HG03432 (cell line): Measurements from ENCODE around the gene UGT1A4.

ENCODE experiments used
- ATAC-seq: cut with Tn5 transposase; IDR thresholded peaks from one replicate; pipeline ENCODE4 v1.9.1; 2021; ENCODE audit warnings: mild to moderate bottlenecking, moderate library complexity; ENCODE audit not compliant: unreplicated experiment

The UGT1A4 gene

DNA sequence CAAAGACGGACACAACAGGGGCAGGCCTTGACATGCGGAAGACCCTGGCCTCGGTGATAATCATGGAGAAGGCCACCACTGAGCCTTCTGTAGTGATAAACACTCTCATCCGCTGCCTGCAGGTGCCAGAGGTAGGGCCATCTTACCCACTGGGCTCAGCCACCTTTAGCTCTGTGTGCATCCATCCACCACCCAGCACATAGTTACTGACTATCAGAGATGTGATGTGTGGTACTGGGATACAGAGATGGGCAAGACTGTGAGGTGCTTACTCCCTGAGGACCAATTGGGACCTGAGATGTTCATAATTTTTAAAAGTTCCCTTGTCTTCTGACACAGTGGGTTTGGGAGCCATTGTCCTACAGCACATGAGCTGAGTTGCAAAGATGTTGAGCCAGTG is 61.2 kb downstream of the UGT1A4 start:
- no peak for ATAC-seq

DNA sequence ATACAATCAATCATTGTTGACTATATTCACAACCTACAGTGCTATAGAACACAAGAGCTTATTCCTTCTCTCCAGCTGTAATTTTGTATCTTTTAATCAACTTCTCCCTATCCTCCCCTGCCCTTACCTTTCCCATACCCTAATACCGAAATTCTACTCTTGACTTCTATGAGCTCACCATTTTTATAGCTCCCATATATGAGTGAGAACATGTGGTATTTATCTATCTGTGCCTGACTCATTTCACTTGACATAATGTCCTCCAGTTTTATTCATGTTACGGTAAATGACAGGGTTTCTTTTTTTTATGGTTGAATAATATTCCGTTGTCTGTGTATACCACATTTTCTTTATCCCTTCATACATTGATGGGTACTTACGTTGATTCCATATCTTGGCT is 62.2 kb downstream of the UGT1A4 start:
- ATAC-seq = no peak

DNA sequence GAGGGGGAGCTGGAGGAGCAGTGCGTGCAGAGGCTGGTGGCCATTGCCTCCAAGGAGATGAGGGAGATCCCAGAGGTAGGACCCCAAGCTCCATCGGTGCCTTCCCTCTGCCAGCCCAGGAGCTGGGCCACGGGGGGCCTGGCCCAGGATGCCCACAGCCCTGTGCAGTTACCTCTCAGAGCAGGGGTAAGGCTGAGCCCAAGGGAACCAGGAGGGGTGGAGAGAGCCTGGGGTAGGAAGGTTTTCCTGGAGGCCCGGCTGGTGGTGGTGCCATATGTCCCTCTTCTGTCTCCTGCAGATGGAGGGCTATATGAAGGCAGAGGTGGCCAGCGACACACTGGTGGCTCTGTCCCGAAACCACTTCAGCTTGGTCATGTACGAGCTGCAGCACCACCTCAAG is 71.0 kb downstream of the UGT1A4 start:
- no peak for ATAC-seq

DNA sequence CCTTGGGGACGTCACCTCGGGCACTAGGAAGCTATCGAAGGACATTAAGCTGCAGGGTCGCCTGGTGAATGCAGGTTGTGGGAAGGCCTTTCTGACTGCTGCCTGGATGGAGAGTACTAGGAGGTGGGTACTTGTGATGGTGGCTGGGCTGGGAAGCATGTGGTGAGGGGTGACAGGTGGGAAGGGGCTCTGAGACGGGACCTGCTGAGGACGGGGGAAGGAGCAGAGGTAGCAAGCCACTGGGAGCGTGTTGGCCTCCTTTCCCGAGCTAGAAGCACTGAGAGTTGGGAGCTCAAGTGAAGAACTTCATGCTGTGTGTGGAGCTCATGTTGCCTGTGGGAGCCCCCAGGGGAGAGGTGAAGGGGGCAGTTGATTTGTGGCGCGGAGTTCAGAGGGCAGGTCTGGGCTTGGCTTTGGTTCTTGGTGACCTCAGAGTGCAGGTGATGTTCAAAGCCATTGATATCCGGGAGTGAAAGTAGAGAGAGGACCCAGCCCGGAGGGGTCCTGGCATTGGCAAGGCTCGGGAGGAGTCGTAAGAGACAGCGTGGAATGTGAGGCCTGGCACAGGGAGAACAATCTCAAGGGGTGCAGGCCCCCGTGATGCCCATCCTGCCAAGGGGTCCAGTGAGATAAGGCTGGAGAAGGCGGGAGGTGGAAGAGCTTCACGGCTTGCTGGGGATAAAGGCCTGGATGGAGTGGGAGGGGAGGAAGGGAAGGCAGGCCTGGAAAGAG is 72.8 kb downstream of the UGT1A4 start:
- ATAC-seq = no peak

DNA sequence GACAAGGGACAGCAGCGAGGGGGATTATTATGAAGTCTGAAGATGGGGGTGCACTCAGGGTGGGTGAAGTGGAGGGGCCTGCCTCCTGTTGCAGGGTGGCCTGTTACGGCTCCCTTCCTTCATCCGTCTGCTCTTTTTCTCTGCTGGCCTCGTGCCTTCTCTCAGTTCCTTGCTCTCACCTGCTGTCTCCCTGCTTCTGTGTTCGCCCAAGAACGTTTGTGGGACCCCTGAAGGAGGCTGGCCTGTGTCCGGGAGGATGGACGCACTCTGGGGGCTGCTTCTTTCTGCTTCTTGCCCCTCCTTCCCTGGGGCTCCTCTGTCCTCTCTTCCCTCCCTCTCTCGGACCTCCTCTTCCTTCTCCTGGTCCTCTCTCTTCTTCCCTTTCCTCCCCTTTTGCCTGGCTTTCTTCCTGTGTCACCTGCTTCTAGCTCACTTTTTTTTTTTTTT is 73.4 kb downstream of the UGT1A4 start:
- ATAC-seq = no peak

DNA sequence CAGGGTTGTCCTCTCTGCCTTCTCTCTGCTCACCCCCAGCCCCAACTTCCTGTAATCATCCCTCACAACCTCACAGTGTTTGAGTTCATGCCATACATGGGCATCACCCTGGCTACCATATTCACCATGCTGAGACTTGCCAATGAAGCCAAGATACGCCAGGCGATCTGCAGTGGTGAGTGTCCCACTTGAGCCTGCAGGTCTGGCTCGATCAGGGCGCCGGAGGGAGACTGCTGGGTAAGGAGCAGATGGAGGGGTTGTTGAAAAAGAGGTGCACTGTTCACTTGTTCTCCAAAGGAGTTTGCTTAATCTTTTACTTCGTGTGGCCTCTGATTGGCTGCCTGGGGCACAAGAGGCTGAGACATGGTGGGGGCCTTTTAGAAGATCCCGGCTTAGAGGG is 74.2 kb downstream of the UGT1A4 start:
- ATAC-seq = no peak

DNA sequence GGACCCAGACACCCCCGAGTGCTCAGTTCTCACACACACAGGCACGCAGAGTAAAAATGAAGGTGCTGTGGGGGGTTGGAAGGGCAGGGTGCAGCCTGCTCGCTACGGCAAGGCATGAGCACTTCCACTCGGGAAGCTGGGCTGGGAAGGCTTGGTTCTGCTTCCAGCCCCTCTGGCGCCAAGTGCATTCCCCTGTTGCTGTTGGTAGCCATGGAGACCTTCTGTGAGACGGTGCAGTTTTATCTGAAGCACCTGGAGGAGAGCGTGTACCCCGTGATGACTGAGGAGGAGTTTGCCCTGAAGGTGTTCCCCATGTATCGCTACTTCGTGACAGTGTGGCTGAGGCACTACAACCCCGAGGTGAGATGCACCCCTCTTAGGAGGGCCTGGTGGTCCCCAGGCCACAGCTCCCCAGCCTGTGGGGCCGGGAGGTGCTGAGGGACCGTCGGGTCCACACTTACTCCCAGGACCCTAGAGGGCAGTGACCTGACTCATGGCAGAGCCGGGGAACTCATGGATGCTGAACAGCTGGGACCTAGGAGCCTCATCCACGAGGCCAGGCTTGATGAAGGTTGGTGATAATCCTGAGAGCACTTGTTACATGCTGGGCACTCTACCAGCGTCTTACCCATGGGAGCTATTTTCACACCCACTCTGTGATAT is 75.1 kb downstream of the UGT1A4 start:
- ATAC-seq = no peak

DNA sequence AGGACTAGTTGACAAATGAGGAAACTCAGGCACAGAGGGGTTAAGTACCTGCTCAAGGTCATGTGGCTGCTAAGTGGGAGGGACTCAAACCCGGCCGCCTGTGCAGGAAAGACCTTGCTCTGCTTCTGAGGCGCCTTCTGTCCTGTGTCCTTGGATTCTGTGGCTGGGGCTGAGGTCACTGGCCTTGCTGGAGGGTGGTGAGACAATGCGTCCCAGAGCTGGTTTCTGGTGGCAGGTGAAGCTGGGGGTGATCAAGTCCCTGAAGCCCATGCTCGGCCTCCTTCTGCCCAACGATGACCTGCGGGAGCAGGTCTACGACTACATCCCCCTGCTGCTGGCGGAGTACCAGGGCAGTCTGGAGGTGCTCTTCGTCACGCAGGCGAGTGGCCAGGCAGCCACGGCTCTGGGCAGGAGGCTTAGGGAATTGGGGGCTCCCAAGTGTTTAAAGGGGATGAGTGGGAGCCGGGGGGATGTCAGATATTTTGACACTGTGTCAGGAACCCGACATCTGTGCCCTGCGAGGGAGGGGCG is 75.7 kb downstream of the UGT1A4 start:
- no peak for ATAC-seq

DNA sequence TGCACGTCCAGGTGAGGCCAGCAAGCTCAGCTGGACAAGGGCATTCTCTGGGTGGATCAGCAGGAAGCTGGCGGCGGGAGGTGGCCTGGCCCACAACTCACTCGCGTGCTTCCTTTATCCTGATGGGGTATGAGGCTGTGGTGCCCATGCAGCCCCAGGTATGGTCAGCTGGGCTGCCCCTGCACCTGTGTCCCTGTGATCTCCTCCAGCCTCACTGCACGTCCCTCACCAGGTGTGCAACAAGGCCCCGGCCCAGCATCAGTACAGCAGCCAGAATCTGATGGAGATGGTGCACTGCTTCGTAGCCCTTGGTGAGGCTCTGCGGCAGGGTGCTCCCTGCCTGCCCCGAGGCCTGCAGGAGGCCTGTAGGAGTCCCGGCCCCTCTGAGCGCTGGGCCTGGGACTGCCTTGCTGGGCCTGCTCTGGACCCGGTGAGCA is 77.2 kb downstream of the UGT1A4 start:
- ATAC-seq = no peak

DNA sequence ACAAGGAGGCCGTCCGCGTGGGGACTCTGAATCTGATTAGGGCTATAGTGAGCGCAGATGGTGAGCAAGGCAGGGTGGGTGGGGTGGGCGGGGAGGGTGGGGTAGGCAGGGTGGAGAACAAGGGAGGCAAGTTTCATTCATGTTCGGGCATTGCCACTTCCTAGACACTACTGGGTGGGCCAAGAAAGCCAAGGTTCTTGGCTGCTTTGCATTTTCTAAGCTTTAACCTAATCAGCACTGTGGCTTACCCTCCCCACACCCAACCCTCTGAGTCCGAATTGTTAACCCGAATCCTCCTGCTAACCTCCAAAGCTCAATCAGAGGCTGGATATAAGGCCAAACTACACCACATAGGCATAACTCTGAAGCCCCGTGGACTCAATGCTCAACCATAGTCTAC is 77.7 kb downstream of the UGT1A4 start:
- ATAC-seq = no peak

DNA sequence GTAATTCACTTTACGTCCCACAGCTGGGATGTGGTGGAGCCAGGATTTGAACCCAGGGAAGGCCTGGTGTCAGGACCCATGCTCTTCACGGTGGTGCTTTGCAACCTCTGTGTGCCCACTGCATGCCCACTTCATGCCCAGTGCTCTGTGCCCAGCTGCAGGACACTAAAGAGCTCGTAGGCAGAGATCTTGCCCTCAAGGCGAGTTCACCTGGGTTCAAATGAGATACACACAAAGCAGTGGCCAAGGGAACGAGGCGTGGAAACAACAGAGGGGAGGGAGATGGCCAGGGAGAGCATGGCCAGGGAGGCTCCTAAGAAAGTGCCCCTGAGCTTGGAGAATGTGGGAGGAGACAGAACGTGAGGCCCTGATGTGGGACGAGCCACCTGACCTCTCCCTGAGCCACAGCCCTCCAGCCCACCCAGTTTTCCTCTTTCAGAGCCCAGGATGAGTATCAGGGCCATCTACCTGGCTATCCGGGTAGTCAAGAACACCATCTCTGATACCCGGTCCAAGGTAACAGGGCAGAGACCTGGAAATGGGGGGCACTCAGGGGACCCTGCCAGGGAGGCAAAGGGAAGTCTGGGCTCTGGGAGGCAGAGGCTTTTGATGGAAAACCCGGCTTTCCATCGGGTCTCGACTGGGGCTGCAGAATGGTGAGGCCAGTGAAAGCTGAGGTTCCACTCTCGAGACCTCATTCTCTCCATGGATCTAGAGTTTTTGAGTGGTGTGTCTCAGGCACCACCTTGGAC is 80.0 kb downstream of the UGT1A4 start:
- ATAC-seq = no peak

DNA sequence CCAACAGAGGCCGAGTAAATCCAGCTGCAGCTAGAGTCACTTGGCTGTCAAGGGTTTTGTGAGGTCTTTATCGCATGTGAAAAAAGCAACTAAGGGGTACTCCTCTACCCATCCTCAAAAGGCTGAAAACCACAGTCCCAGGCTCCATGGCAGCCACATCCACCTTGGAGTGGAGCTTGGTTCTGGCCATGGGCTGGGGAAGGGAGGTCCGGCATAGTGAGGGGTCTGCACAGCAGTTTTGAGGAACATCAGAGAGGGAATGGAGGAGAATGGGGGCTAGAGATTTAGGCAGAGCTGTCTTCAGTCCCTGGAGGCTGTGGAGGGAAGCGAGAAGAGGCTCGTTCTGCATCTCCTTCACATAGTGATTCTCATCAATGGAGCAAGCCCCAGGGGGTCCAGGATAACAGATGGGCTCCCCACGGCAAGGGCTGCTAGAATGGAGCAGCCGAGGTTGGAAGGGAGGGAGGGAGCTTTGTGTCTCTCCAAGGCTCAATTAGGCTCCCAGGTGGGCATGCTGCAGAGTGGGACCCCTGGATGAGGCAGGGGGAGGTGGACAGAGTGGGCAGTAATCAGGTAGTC is 80.6 kb downstream of the UGT1A4 start:
- ATAC-seq = no peak

DNA sequence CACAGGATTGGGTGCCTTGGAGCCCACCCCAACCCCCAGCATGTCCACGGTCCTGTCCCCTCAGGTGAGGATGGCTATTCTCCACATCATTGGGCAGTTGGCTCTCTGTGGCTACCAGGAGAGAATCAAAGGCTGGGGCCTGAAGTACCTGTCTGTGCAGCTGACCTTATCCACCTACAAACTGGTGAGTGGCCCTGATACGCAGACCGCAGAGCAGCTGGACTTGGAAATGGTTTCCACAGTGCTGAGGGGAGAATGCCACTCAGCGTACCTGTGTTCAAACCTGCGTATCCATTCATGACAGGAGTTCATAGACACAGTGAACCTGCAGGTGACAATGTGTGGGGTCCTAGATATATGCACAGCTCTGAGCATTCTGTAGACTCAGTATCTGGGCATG is 81.2 kb downstream of the UGT1A4 start:
- no peak for ATAC-seq

DNA sequence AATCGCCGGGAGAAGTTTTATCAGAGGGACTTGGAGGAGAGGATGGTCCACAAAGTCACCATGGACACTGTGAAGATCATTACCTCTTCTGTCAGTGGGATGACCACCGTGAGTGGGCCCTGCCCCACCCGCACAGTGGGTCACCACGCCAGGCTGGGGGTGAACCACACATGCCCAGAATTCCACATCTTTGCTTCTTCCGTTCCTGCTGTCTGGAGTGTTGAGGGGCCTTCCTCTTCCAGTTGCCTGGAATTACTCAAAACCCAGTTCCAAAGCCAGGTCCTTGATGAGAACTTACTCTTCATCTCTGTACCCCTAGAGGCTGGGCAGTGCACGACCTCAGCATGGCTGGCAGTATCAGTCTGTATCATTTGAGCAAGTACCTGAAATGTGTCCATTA is 81.7 kb downstream of the UGT1A4 start:
- no peak for ATAC-seq

DNA sequence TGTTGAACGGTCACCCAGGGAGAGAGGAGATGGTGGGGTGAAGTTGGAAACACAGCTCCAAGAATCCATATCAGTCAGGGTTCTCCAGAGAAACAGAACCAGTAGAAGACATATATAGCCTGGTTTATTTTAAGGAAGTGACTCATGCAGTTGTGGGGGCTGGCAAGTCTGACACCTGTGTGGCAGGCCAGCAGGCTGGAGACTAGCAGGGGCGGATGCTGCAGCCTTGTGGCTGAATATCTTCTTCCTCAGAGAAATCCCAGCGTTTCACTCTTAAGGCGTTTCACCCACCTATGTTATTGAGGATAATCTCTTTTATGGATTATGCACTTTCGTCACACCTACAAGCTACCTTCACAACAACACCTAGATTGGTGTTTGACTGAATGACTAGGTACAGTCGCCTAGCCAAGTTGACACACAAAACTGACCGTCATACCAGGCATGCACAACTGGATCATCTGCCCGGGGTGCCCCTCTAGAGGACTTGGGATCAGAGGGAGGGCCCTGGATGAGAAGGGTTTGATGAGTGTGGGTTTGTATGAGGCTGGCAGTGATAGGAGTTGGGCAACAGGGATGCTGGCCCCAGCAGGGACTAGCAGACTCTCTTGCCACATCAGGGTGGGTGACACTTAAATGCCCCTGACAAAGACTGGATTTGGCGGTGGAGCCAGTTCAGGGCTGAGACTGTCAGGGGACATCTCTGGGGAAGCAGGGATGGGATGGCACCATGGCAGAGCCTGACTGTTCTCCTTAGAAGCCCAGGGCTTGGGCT is 83.0 kb downstream of the UGT1A4 start:
- no peak for ATAC-seq

DNA sequence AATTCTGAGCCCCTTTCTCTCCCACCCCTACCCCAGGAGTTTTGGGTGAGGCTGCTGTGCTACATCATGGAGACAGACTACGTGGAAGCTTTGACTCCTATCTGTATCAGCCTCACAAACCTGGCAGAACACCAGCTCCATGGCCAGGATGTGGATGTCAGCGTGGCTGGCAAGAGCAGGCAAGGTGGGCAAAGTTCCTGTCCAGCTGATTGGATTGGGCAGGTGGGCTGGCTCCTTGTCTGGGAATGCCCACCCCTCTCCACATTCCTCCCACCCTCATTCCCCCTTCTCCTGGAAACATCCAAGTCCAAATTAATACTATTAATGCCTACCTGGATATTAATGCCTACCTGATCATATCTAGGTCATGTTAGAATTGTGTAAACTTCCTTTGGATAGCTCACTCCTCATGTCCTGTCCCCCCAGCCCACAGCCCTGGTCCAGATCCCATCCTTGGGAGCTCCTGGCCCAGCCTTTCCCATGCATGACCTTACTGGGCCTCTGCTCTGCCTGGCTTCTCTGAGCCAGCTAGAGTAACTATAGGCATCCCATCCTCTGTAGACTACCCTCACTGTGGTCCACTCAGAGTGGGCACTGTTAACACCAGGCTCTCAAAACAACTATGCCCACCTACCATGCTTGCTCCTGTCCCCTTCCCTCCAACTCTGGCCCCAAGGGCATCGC is 83.7 kb downstream of the UGT1A4 start:
- no peak for ATAC-seq

DNA sequence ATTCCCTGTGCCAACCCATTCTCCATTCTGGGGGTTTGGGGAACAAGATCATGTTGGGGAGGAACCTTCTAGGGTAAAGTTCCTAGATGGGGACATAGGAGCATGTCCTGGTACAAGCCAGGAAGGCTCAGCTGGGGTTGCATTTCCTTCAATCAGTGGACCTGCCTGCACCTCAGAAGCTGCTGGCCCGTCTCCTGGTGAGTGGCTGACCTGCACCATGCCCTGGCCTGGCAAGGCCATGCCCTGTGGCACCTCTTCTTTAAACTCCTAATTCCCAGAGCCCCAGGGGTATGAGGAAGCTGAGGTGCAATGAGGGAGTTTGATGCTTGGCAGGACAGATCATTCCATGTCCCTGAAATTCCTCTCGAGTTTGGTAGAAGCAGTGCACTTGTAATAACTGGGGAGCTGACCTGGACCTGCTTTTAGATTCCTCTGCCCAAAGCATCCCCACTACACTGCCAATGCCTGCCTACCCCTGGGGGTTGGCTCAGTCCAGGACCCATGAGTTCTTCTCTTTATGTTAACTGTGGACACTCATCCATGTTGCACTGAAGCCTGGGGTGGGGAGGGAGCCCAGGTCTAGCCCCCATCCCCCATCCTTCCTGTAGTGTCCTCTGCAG is 84.9 kb downstream of the UGT1A4 start:
- no peak for ATAC-seq

DNA sequence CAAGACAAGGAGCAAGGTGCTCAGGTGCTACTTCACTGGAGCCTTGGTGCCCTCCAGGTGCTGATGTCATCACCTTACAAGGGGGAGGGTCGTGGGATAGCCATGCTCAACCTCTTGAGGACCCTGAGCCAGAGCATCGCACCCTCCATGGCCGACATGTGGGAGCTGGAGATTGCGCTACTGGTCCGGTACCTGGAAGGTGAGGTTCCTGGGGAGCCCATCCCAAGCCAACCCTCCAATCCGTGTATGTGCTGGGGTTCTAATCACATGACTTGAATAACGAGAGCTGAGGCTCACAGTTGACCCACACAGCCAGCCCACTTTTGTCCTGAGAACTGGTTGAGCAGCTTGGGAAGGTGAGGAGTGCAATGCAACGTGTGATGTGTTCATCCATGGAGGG is 85.5 kb downstream of the UGT1A4 start:
- ATAC-seq = no peak

DNA sequence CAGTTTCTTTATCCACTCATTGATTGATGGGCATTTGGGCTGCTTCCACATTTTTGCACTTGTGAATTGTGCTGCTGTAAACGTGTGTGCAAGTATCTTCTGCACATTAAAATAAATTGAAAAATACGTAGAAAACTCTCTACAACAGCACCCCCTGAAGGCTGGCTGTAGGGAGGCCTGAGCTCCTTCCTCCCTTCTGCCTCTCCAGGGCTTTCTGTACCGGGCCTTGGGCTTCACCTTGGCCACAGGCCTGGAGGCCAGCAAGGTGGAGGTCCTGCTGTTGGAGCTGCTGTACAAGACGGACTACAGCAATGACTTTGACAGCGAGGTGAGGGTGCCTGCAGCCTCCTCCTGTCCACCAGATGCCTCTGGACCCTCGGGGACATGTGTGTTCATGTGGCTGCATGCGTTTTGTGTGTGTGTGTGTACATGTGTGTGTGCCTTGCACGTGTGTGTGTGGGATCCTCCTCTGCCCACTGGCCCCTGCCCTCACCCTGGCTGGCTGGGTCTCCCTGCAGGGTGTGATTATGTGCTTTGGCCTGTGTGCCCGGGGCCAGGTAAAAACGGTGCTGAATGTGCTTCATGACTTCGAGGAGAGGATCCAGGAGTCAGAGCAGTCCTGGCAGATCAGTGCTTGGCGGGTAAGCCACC is 88.8 kb downstream of the UGT1A4 start:
- no peak for ATAC-seq
